B cell (primary cell): ENCODE measurements around the gene SLC24A3.

Experiments used
- EZH2 ChIP-seq: IDR thresholded peaks from 2 replicates; pipeline ENCODE4 v1.6.1; 2012; ENCODE audit warnings: borderline replicate concordance, low read depth, mild to moderate bottlenecking, moderate library complexity, low read length; ENCODE audit not compliant: insufficient read depth, poor library complexity, severe bottlenecking
- TF ChIP-seq, protein P1 (sequence below): fragments of 200-600 bp; IDR thresholded peaks from one replicate; pipeline ENCODE4 v1.8.0; 2022; ENCODE audit warnings: antibody characterized with exemption, mild to moderate bottlenecking

DNA sequence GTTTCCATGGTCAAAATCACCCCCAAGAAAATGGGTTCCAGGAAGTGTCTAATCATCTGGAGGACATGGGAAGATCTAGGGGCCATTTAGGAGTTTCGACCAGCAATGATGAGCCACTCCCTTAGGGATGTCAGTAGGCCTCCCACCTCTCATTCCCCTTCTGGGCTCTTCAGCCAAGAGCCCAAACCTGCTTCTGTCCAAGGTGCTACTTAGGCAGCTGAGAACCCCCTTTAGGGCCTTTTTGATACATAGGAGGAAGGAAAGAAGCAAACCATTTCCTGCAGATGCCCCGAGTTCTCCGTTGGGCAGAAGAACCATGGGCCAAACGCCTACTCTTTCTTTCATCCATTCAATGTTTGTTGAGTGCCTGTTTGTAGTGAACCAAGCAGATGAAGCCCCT, 404.2 kb downstream of the SLC24A3 start:
- TF ChIP-seq, protein P1, sequence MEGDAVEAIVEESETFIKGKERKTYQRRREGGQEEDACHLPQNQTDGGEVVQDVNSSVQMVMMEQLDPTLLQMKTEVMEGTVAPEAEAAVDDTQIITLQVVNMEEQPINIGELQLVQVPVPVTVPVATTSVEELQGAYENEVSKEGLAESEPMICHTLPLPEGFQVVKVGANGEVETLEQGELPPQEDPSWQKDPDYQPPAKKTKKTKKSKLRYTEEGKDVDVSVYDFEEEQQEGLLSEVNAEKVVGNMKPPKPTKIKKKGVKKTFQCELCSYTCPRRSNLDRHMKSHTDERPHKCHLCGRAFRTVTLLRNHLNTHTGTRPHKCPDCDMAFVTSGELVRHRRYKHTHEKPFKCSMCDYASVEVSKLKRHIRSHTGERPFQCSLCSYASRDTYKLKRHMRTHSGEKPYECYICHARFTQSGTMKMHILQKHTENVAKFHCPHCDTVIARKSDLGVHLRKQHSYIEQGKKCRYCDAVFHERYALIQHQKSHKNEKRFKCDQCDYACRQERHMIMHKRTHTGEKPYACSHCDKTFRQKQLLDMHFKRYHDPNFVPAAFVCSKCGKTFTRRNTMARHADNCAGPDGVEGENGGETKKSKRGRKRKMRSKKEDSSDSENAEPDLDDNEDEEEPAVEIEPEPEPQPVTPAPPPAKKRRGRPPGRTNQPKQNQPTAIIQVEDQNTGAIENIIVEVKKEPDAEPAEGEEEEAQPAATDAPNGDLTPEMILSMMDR: no peak
- no peak for TF ChIP-seq EZH2
